Measurements from ENCODE around the gene GGACT. TPM values are rescaled to one million over a fixed set of nuclear protein-coding genes. Genes with fewer than 3 reads are reported as not detected.

Gene GGACT
- total and polyA plus RNA-seq, 2 experiments from 2014 or later = 0.24 to 1.0 TPM

DNA sequence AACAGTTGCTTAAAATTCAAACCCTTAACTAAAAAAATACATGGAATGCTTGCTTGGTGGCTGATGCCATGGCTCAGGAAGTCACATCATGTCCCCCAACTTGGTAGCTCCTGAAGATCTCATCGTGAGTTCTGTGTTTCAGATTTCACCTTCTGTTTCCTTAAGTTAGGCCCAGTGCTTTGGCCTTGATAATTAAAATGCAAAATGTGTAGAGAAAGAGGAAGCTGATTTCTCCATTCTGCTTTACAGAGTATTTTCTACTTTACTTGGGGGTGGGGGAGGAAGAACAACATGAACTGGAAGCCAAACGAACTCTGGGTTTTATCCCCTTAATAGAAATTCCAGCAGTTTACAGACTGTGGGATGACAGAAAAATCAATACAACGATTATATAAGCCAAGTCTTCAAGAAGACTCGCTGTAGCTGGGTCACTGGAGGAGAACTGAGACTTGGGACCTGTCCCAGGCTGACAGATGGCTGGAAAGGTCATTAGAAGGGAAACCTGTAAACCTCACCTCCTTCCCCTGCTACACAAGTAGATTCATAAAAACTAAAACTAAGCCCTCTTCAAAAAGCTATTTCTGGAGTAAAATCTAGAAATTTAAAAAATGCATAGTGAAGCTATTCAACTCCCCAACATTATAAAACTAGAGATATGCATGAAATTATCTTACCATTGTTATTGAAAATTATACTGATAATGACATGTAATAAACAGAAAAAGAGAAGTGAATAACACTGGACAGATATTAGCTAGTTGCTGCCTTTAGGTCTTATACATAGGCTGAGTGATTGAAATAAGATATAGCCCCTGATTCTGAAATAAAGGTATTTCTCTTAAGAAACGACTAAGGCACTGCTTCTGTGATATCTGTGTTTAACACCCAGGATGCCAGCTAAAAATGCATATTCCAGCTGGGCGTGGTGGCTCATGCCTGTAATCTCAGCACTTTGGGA lies 22.1 kb upstream of the GGACT start:
- H3K4me3 ChIP-seq = no peak overlapping the region
- H3K4me1 Mint-ChIP-seq = peaks cover 8% of the 10 kb centered on the region; the same call in 2 of the 3 replicates
- H3K36me3 ChIP-seq (ENCODE audit: insufficient read depth) = no peaks in the 10 kb centered on the region; the same call in 1 of the 2 replicates
- no peaks in the 10 kb centered on the region for H3K27me3 ChIP-seq (ENCODE audit: insufficient read depth)
- H3K27ac ChIP-seq (ENCODE audit: low read depth) = no peak overlapping the region; the same call in 1 of the 2 replicates
- peaks cover 2% of the 10 kb centered on the region for H3K27me3 Mint-ChIP-seq (ENCODE audit: insufficient read depth, low read depth, poor library complexity)
- TF ChIP-seq STAT1 (IDR thresholded peaks at IDR 0.05; ENCODE audit: unreplicated experiment) (no peak), POLR2AphosphoS5 (IDR thresholded peaks at IDR 0.05; ENCODE audit: low read depth) (no peak), EZH2phosphoT487 (IDR thresholded peaks at IDR 0.05; ENCODE audit: unreplicated experiment) (no peak), NANOG (IDR thresholded peaks at IDR 0.05; ENCODE audit: borderline replicate concordance) (no peak), CREB1 (CRISPR knock-in tag; IDR thresholded peaks at IDR 0.05; ENCODE audit: low read depth) (no peak), ZNF331 (CRISPR knock-in tag; IDR thresholded peaks at IDR 0.05; ENCODE audit: low read depth) (no peak), EZH2 (IDR thresholded peaks at IDR 0.05; ENCODE audit: low read depth, unreplicated experiment) (no peak), ZNF114 (CRISPR knock-in tag; IDR thresholded peaks at IDR 0.05) (no peak), JUNB (IDR thresholded peaks at IDR 0.05; ENCODE audit: unreplicated experiment) (no peak)
- TF ChIP-seq, protein P1, sequence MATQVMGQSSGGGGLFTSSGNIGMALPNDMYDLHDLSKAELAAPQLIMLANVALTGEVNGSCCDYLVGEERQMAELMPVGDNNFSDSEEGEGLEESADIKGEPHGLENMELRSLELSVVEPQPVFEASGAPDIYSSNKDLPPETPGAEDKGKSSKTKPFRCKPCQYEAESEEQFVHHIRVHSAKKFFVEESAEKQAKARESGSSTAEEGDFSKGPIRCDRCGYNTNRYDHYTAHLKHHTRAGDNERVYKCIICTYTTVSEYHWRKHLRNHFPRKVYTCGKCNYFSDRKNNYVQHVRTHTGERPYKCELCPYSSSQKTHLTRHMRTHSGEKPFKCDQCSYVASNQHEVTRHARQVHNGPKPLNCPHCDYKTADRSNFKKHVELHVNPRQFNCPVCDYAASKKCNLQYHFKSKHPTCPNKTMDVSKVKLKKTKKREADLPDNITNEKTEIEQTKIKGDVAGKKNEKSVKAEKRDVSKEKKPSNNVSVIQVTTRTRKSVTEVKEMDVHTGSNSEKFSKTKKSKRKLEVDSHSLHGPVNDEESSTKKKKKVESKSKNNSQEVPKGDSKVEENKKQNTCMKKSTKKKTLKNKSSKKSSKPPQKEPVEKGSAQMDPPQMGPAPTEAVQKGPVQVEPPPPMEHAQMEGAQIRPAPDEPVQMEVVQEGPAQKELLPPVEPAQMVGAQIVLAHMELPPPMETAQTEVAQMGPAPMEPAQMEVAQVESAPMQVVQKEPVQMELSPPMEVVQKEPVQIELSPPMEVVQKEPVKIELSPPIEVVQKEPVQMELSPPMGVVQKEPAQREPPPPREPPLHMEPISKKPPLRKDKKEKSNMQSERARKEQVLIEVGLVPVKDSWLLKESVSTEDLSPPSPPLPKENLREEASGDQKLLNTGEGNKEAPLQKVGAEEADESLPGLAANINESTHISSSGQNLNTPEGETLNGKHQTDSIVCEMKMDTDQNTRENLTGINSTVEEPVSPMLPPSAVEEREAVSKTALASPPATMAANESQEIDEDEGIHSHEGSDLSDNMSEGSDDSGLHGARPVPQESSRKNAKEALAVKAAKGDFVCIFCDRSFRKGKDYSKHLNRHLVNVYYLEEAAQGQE (IDR thresholded peaks at IDR 0.05; ENCODE audit: unreplicated experiment) = no peak
- TF ChIP-seq, protein P2, sequence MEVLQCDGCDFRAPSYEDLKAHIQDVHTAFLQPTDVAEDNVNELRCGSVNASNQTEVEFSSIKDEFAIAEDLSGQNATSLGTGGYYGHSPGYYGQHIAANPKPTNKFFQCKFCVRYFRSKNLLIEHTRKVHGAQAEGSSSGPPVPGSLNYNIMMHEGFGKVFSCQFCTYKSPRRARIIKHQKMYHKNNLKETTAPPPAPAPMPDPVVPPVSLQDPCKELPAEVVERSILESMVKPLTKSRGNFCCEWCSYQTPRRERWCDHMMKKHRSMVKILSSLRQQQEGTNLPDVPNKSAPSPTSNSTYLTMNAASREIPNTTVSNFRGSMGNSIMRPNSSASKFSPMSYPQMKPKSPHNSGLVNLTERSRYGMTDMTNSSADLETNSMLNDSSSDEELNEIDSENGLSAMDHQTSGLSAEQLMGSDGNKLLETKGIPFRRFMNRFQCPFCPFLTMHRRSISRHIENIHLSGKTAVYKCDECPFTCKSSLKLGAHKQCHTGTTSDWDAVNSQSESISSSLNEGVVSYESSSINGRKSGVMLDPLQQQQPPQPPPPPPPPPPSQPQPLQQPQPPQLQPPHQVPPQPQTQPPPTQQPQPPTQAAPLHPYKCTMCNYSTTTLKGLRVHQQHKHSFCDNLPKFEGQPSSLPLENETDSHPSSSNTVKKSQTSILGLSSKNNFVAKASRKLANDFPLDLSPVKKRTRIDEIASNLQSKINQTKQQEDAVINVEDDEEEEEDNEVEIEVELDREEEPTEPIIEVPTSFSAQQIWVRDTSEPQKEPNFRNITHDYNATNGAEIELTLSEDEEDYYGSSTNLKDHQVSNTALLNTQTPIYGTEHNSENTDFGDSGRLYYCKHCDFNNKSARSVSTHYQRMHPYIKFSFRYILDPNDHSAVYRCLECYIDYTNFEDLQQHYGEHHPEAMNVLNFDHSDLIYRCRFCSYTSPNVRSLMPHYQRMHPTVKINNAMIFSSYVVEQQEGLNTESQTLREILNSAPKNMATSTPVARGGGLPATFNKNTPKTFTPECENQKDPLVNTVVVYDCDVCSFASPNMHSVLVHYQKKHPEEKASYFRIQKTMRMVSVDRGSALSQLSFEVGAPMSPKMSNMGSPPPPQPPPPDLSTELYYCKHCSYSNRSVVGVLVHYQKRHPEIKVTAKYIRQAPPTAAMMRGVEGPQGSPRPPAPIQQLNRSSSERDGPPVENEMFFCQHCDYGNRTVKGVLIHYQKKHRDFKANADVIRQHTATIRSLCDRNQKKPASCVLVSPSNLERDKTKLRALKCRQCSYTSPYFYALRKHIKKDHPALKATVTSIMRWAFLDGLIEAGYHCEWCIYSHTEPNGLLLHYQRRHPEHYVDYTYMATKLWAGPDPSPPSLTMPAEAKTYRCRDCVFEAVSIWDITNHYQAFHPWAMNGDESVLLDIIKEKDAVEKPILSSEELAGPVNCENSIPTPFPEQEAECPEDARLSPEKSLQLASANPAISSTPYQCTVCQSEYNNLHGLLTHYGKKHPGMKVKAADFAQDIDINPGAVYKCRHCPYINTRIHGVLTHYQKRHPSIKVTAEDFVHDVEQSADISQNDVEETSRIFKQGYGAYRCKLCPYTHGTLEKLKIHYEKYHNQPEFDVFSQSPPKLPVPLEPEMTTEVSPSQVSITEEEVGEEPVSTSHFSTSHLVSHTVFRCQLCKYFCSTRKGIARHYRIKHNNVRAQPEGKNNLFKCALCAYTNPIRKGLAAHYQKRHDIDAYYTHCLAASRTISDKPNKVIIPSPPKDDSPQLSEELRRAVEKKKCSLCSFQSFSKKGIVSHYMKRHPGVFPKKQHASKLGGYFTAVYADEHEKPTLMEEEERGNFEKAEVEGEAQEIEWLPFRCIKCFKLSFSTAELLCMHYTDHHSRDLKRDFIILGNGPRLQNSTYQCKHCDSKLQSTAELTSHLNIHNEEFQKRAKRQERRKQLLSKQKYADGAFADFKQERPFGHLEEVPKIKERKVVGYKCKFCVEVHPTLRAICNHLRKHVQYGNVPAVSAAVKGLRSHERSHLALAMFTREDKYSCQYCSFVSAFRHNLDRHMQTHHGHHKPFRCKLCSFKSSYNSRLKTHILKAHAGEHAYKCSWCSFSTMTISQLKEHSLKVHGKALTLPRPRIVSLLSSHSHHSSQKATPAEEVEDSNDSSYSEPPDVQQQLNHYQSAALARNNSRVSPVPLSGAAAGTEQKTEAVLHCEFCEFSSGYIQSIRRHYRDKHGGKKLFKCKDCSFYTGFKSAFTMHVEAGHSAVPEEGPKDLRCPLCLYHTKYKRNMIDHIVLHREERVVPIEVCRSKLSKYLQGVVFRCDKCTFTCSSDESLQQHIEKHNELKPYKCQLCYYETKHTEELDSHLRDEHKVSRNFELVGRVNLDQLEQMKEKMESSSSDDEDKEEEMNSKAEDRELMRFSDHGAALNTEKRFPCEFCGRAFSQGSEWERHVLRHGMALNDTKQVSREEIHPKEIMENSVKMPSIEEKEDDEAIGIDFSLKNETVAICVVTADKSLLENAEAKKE (CRISPR knock-in tag; IDR thresholded peaks at IDR 0.05) = no peak
- TF ChIP-seq, protein P3, sequence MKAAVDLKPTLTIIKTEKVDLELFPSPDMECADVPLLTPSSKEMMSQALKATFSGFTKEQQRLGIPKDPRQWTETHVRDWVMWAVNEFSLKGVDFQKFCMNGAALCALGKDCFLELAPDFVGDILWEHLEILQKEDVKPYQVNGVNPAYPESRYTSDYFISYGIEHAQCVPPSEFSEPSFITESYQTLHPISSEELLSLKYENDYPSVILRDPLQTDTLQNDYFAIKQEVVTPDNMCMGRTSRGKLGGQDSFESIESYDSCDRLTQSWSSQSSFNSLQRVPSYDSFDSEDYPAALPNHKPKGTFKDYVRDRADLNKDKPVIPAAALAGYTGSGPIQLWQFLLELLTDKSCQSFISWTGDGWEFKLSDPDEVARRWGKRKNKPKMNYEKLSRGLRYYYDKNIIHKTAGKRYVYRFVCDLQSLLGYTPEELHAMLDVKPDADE (IDR thresholded peaks at IDR 0.05) = no peak
- no peak overlapping the region for H3K4me2 ChIP-seq
- peaks cover 11% of the 10 kb centered on the region for H3K36me3 Mint-ChIP-seq (ENCODE audit: low read depth)
- no peak overlapping the region for H3K27ac Mint-ChIP-seq
- H3K9me2 ChIP-seq (ENCODE audit: insufficient read depth) = no peaks in the 10 kb centered on the region
- no peak overlapping the region for H3K4me3 Mint-ChIP-seq
- DNase-seq (ENCODE audit: low spot score) (no peak), ATAC-seq (no peak)
- no peaks in the 10 kb centered on the region for H3K79me2 ChIP-seq (replicated peaks; ENCODE audit: insufficient read depth)
- H3F3A ChIP-seq (replicated peaks; ENCODE audit: low read depth) = no peaks in the 10 kb centered on the region; the same call in 1 of the 2 replicates
- H4K20me1 ChIP-seq (replicated peaks; ENCODE audit: insufficient read depth) = no peaks in the 10 kb centered on the region
- H2AFZ ChIP-seq = no peak overlapping the region
- no peaks in the 10 kb centered on the region for H3K4me1 ChIP-seq (ENCODE audit: insufficient read depth)
- no peaks in the 10 kb centered on the region for H3K9me3 Mint-ChIP-seq

Data from GM23338 (cell line).